ENCODE measurements around the gene EFR3B. TPM values are rescaled to one million over a fixed set of nuclear protein-coding genes. Genes with fewer than 3 reads are reported as not detected.
"Not testable (repeated sequence)": the region's sequence is repeated elsewhere in the genome, so short reads cannot be mapped to it uniquely, and the experiment has no call there.

EFR3B gene, protein sequence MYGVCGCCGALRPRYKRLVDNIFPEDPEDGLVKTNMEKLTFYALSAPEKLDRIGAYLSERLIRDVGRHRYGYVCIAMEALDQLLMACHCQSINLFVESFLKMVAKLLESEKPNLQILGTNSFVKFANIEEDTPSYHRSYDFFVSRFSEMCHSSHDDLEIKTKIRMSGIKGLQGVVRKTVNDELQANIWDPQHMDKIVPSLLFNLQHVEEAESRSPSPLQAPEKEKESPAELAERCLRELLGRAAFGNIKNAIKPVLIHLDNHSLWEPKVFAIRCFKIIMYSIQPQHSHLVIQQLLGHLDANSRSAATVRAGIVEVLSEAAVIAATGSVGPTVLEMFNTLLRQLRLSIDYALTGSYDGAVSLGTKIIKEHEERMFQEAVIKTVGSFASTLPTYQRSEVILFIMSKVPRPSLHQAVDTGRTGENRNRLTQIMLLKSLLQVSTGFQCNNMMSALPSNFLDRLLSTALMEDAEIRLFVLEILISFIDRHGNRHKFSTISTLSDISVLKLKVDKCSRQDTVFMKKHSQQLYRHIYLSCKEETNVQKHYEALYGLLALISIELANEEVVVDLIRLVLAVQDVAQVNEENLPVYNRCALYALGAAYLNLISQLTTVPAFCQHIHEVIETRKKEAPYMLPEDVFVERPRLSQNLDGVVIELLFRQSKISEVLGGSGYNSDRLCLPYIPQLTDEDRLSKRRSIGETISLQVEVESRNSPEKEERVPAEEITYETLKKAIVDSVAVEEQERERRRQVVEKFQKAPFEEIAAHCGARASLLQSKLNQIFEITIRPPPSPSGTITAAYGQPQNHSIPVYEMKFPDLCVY
- 4.2 TPM for polyA plus RNA-seq (2012; ENCODE audit: low read depth, missing spikeins)

DNA sequence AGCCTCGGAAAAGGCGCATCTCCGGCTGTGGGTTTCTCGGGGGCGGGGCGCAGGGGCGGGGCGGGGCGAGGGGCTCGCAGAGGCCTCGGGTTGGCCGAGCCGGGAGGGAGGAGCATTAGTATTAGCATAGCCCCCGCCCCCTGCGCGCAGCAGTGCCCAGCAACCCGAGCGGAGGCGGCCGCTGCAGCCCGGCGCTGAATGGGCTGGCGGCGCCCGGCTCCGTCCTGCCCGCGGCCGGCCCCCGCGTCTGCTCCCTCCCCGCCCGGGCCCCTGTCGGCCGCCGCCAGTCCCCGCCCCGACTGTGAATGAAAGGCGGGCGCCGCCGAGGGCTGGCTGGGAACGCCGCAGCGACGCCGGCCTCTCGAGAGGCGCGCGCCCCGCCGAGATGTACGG lies at the start of gene EFR3B:
Gene EFR3B, plus strand, starts transcription at position 149 of the 393 bp plus-strand sequence. Its CDS starts 237 bp downstream, at position 386.
- DNase-seq (ENCODE audit: insufficient read length, low spot score), result peak; percentile 96
- peak; percentile 84 for FAIRE-seq

DNA sequence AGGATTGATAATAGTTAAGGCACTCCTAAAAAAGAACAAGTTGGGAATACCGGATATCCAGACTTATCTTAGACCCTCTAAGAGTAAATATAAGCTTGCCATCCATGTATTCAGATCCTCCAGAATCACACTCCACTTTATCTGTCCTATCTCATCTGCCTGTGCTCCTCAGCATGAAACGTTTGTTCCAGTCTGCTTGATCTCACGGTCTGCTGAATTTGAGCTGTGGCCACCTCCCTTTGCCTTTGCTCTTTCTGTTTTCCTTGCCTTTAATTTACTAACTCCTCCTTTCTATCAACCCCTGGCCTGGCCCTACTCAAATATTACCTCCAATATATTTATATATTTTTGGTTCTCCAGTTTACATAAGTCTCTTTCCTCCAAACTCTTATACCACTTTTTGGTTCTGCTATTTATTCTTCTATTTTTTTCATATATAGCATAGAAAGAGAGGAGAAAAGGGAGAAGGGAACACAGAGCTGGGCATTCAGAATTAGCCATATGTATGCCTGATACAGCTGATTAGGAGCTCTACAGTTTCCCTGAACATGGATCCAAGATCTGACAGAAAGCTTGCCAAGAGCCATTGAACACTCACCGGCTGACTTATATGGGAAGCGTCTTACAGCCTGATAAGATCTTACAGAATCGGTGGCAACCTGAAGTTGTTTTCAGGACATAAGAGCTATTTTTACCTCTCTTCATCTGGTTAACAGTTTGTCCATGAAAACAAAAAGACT lies 48.3 kb upstream of the EFR3B start:
- FAIRE-seq, result no peak
- no peak for DNase-seq (ENCODE audit: insufficient read length, low spot score)
- TF ChIP-seq TAF1 (IDR thresholded peaks at IDR 0.05; ENCODE audit: low read depth, low read length), result no peak
- no peak for TF ChIP-seq PAX5 (IDR thresholded peaks at IDR 0.05; ENCODE audit: insufficient read depth, low read length, severe bottlenecking)
- TF ChIP-seq POLR2A (IDR thresholded peaks at IDR 0.05; ENCODE audit: low read depth, low read length), result no peak
- TF ChIP-seq POU2F2 (IDR thresholded peaks at IDR 0.05; ENCODE audit: low read depth, low read length), result no peak
- no peak for TF ChIP-seq SPI1 (IDR thresholded peaks at IDR 0.05; ENCODE audit: low read depth, low read length)
- TF ChIP-seq POLR2AphosphoS5 (IDR thresholded peaks at IDR 0.05; ENCODE audit: low read depth, low read length), result no peak

More for the DNA sequence above, at the start of gene EFR3B:
- TF ChIP-seq SPI1 (IDR thresholded peaks at IDR 0.05; ENCODE audit: low read depth, low read length) (no peak), TAF1 (IDR thresholded peaks at IDR 0.05; ENCODE audit: low read depth, low read length) (no peak), POLR2AphosphoS5 (IDR thresholded peaks at IDR 0.05; ENCODE audit: low read depth, low read length) (no peak), POLR2A (IDR thresholded peaks at IDR 0.05; ENCODE audit: low read depth, low read length) (no peak), PAX5 (IDR thresholded peaks at IDR 0.05; ENCODE audit: insufficient read depth, low read length, severe bottlenecking) (no peak), POU2F2 (IDR thresholded peaks at IDR 0.05; ENCODE audit: low read depth, low read length) (no peak)

GRCh38 chr2:24994146-24994724 lies 47.6 kb upstream of the EFR3B start:
- no peak for TF ChIP-seq POLR2A (IDR thresholded peaks at IDR 0.05; ENCODE audit: low read depth, low read length)
- no peak for TF ChIP-seq PAX5 (IDR thresholded peaks at IDR 0.05; ENCODE audit: insufficient read depth, low read length, severe bottlenecking)
- TF ChIP-seq TAF1 (IDR thresholded peaks at IDR 0.05; ENCODE audit: low read depth, low read length), result no peak
- no peak for TF ChIP-seq POLR2AphosphoS5 (IDR thresholded peaks at IDR 0.05; ENCODE audit: low read depth, low read length)
- FAIRE-seq (no peak), DNase-seq (ENCODE audit: insufficient read length, low spot score) (no peak)

DNA sequence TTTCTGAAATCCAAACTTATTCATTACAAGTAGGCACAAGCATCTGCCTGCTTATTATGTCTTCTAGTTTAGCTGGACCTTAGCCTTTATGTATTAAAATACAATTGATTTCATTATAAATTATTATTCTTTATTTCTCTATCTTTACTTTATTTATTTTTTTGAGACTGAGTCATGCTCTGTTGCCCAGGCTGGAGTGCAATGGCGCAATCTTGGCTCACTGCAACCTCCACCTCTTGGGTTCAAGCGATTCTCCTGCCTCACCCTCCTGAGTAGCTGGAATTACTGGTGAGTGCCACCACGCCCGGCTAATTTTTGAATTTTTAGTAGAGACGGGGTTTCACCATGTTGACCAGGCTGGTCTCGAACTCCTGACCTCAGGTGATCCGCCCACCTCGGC lies 42.8 kb upstream of the EFR3B start:
- not testable (repeated sequence) for FAIRE-seq

GRCh38 chr2:25000036-25000435 lies 41.8 kb upstream of the EFR3B start:
- DNase-seq (ENCODE audit: insufficient read length, low spot score), result no peak
- no peak for FAIRE-seq
- TF ChIP-seq POLR2A (IDR thresholded peaks at IDR 0.05; ENCODE audit: low read depth, low read length) (no peak), SPI1 (IDR thresholded peaks at IDR 0.05; ENCODE audit: low read depth, low read length) (no peak), POLR2AphosphoS5 (IDR thresholded peaks at IDR 0.05; ENCODE audit: low read depth, low read length) (no peak), TAF1 (IDR thresholded peaks at IDR 0.05; ENCODE audit: low read depth, low read length) (no peak), POU2F2 (IDR thresholded peaks at IDR 0.05; ENCODE audit: low read depth, low read length) (no peak), PAX5 (IDR thresholded peaks at IDR 0.05; ENCODE audit: insufficient read depth, low read length, severe bottlenecking) (no peak)

More for the DNA sequence above, 42.8 kb upstream of the EFR3B start:
- DNase-seq (ENCODE audit: insufficient read length, low spot score), result not testable (repeated sequence)

- DNase-seq (ENCODE audit: insufficient read length, low spot score) (no peak), FAIRE-seq (no peak)
- TF ChIP-seq POLR2A (IDR thresholded peaks at IDR 0.05; ENCODE audit: low read depth, low read length), result no peak
- no peak for TF ChIP-seq POU2F2 (IDR thresholded peaks at IDR 0.05; ENCODE audit: low read depth, low read length)
- no peak for TF ChIP-seq TAF1 (IDR thresholded peaks at IDR 0.05; ENCODE audit: low read depth, low read length)
- no peak for TF ChIP-seq SPI1 (IDR thresholded peaks at IDR 0.05; ENCODE audit: low read depth, low read length)
- TF ChIP-seq POLR2AphosphoS5 (IDR thresholded peaks at IDR 0.05; ENCODE audit: low read depth, low read length), result no peak
- TF ChIP-seq PAX5 (IDR thresholded peaks at IDR 0.05; ENCODE audit: insufficient read depth, low read length, severe bottlenecking), result no peak
Measured at GRCh38 chr2:25000503-25001324, 41.2 kb upstream of the EFR3B start.

DNA sequence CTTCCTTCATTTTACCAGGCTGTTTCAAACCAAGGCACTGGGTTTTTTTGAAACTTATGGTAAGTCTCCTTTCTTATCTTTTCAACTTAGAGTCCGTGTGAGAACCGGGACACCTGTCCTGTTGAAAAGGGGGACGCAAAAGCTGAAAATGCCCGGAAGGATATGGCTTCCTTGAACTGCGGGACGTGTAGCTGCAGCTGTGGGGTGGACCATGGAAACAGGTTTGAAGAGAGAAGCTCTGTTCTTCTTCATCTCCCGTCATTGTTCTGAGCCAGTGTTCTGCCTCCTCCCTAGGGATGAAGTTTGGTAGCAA lies 40.6 kb upstream of the EFR3B start:
- TF ChIP-seq POU2F2 (IDR thresholded peaks at IDR 0.05; ENCODE audit: low read depth, low read length) (no peak), PAX5 (IDR thresholded peaks at IDR 0.05; ENCODE audit: insufficient read depth, low read length, severe bottlenecking) (no peak), SPI1 (IDR thresholded peaks at IDR 0.05; ENCODE audit: low read depth, low read length) (no peak), POLR2AphosphoS5 (IDR thresholded peaks at IDR 0.05; ENCODE audit: low read depth, low read length) (no peak), TAF1 (IDR thresholded peaks at IDR 0.05; ENCODE audit: low read depth, low read length) (no peak), POLR2A (IDR thresholded peaks at IDR 0.05; ENCODE audit: low read depth, low read length) (no peak)
- FAIRE-seq (no peak), DNase-seq (ENCODE audit: insufficient read length, low spot score) (no peak)

- DNase-seq (ENCODE audit: insufficient read length, low spot score) (no peak), FAIRE-seq (no peak)
- TF ChIP-seq PAX5 (IDR thresholded peaks at IDR 0.05; ENCODE audit: insufficient read depth, low read length, severe bottlenecking) (no peak), SPI1 (IDR thresholded peaks at IDR 0.05; ENCODE audit: low read depth, low read length) (no peak)
Measured at GRCh38 chr2:25002066-25002465, 39.8 kb upstream of the EFR3B start.

All from GM12891 (cell line).